ENCODE data around the gene TMEM250.

TMEM250 gene

GRCh38 chr9:136081113-136081825 is 37.4 kb downstream of the TMEM250 start:
- peak; percentile 9 for DNase-seq

- DNase-seq = no peak
Observed at GRCh38 chr9:136080716-136081112, 38.0 kb downstream of the TMEM250 start.

- DNase-seq = no peak
Observed at GRCh38 chr9:136079916-136080246, 38.8 kb downstream of the TMEM250 start.

GRCh38 chr9:136079211-136079915 is 39.3 kb downstream of the TMEM250 start:
- no peak for DNase-seq

GRCh38 chr9:136078498-136079011 is 40.1 kb downstream of the TMEM250 start:
- DNase-seq = no peak

- DNase-seq = no peak
Observed at GRCh38 chr9:136078024-136078423, 40.7 kb downstream of the TMEM250 start.

- no peak for DNase-seq
Observed at GRCh38 chr9:136077491-136077890, 41.2 kb downstream of the TMEM250 start.

- DNase-seq = no peak
Observed at GRCh38 chr9:136075881-136076678, 42.6 kb downstream of the TMEM250 start.

GRCh38 chr9:136075134-136075841 is 43.4 kb downstream of the TMEM250 start:
- no peak for DNase-seq

GRCh38 chr9:136074706-136075105 is 44.0 kb downstream of the TMEM250 start:
- DNase-seq = no peak
